H1 (cell line): Measurements from ENCODE around the gene TK1. TPM values are rescaled to one million over a fixed set of nuclear protein-coding genes. Genes with fewer than 3 reads are reported as not detected.

ENCODE experiments used
- CTCF ChIA-PET: fragments of 300-600 bp; sonication (Branson Sonifier 250); formaldehyde crosslinking; loops from one replicate; lab custom pipeline; 2021; ENCODE audit not compliant: partially characterized antibody; lab: Charles Lee
- POLR2A ChIA-PET: fragments of 300-600 bp; sonication (Branson Sonifier 250); formaldehyde crosslinking; loops from one replicate; lab custom pipeline; 2021; ENCODE audit warnings: inconsistent platforms; ENCODE audit not compliant: partially characterized antibody; lab: Charles Lee
- DNase-seq, 2 experiments: peaks; one replicate each; pipeline versions ENCODE4 v3.0.0 to v3.0.0-alpha.2; 2010 to 2022; ENCODE audit warnings: low spot score in 2 of 2, low read depth in 1 of 2, mixed read lengths in 1 of 2
- FAIRE-seq: peaks from 2 replicates; lab custom pipeline; 2011; peaks lifted over from hg19 to GRCh38; lab: Jason Lieb, UNC
- H2AFZ ChIP-seq: 2 replicates; pipeline ENCODE4 v1.8.1; 2012; ENCODE audit warnings: low read length, inconsistent platforms
- H2AK5ac ChIP-seq: 2 replicates; pipeline ENCODE4 v1.6.1; 2013; ENCODE audit warnings: low read depth, low read length
- H2BK120ac ChIP-seq: replicated peaks from 2 replicates; pipeline ENCODE3; 2013; ENCODE audit warnings: low read depth, low read length, inconsistent platforms
- H2BK12ac ChIP-seq: 2 replicates; pipeline ENCODE4 v1.6.1; 2013; ENCODE audit warnings: low read depth, low read length
- H2BK15ac ChIP-seq: 2 replicates; pipeline ENCODE4 v1.6.1; 2013; ENCODE audit warnings: low read length
- H2BK20ac ChIP-seq: 2 replicates; pipeline ENCODE4 v1.6.1; 2013; ENCODE audit warnings: low read length
- H2BK5ac ChIP-seq: 2 replicates; pipeline ENCODE4 v1.6.1; 2013; ENCODE audit warnings: low read depth, low read length
- H3K14ac ChIP-seq: 2 replicates; pipeline ENCODE4 v1.6.1; 2013; ENCODE audit warnings: inconsistent platforms; ENCODE audit not compliant: insufficient read length
- H3K18ac ChIP-seq: 2 replicates; pipeline ENCODE4 v1.6.1; 2013; ENCODE audit warnings: low read length; ENCODE audit errors: extremely low read depth
- H3K23ac ChIP-seq: 2 replicates; pipeline ENCODE4 v1.6.1; 2013; ENCODE audit warnings: inconsistent platforms; ENCODE audit not compliant: insufficient read length
- H3K23me2 ChIP-seq: 2 replicates; pipeline ENCODE4 v1.6.1; 2013; ENCODE audit warnings: low read depth, low read length
- H3K27ac ChIP-seq: 2 replicates; pipeline ENCODE4 v1.6.1; 2011; ENCODE audit warnings: low read depth, low read length, inconsistent platforms
- H3K27me3 ChIP-seq, 4 experiments: replicated peaks in 1 of 4; 1 replicate in 1 of 4; 2 replicates in 3 of 4; pipeline versions ENCODE4 v1.6.1 to v1.8.1; 2011 to 2013; ENCODE audit warnings: low read length in 3 of 4, mild to moderate bottlenecking in 3 of 4, inconsistent platforms in 2 of 4, mixed read lengths in 2 of 4, moderate library complexity in 1 of 4; ENCODE audit not compliant: control insufficient read depth in 3 of 4, insufficient read depth in 3 of 4; ENCODE audit errors: extremely low read depth in 1 of 4
- H3K36me3 ChIP-seq, 4 experiments: 2 replicates each; pipeline versions ENCODE4 v1.6.1 to v1.8.1; 2011 to 2013; ENCODE audit warnings: mild to moderate bottlenecking in 4 of 4, low read length in 3 of 4, moderate library complexity in 2 of 4, control low read depth in 1 of 4, inconsistent platforms in 1 of 4; ENCODE audit not compliant: insufficient read depth in 4 of 4, control insufficient read depth in 2 of 4
- H3K4ac ChIP-seq: replicated peaks from 2 replicates; pipeline ENCODE3; 2013; ENCODE audit warnings: low read length, low read depth, mixed read lengths, inconsistent platforms; ENCODE audit not compliant: insufficient read length
- H3K4me1 ChIP-seq, 4 experiments: replicated peaks in 1 of 4; 1 replicate in 1 of 4; 2 replicates in 3 of 4; pipeline versions ENCODE4 v1.6.1 to v1.8.1; 2011 to 2013; ENCODE audit warnings: low read length in 3 of 4, inconsistent platforms in 2 of 4, mixed read lengths in 1 of 4; ENCODE audit not compliant: insufficient read depth in 4 of 4, control insufficient read depth in 3 of 4
- H3K4me2 ChIP-seq, 2 experiments: 2 replicates each; pipeline versions ENCODE4 v1.6.1 to v1.8.1; 2011 to 2013; ENCODE audit warnings: low read depth in 2 of 2, low read length in 2 of 2, control low read depth in 1 of 2, inconsistent platforms in 1 of 2, mild to moderate bottlenecking in 1 of 2; ENCODE audit not compliant: insufficient read depth in 1 of 2
- H3K4me3 ChIP-seq, 4 experiments: fragments of 200-600, 300-600 bp in 1 of 4; sonication (generic), shearing (Covaris generic), sonication (Bioruptor Twin) in 1 of 4; 2 replicates each; pipeline versions ENCODE4 v1.5.1 to v1.8.1; 2011 to 2016; ENCODE audit warnings: low read length in 4 of 4, low read depth in 3 of 4, control low read depth in 2 of 4, inconsistent platforms in 2 of 4, mild to moderate bottlenecking in 2 of 4, mixed read lengths in 1 of 4, moderate library complexity in 1 of 4; ENCODE audit not compliant: insufficient read depth in 2 of 4; ENCODE audit errors: extremely low read depth in 1 of 4
- H3K56ac ChIP-seq: replicated peaks from 2 replicates; pipeline ENCODE3; 2013; ENCODE audit warnings: low read depth, mild to moderate bottlenecking, mixed read lengths, low read length, inconsistent platforms; ENCODE audit not compliant: insufficient read length
- H3K79me1 ChIP-seq: 2 replicates; pipeline ENCODE4 v1.6.1; 2013; ENCODE audit warnings: low read depth, low read length, control low read depth
- H3K79me2 ChIP-seq, 2 experiments: 2 replicates each; pipeline versions ENCODE4 v1.6.1 to v1.8.1; 2012 to 2013; ENCODE audit warnings: low read length in 2 of 2, mild to moderate bottlenecking in 2 of 2, inconsistent platforms in 1 of 2; ENCODE audit not compliant: insufficient read depth in 2 of 2, control insufficient read depth in 1 of 2
- H3K9ac ChIP-seq, 4 experiments: replicated peaks in 1 of 4; 1 replicate in 1 of 4; 2 replicates in 3 of 4; pipeline versions ENCODE4 v1.6.1 to v1.8.1; 2011 to 2013; ENCODE audit warnings: low read depth in 3 of 4, low read length in 3 of 4, control low read depth in 2 of 4, mild to moderate bottlenecking in 2 of 4, moderate library complexity in 2 of 4, inconsistent platforms in 1 of 4; ENCODE audit errors: extremely low read depth in 1 of 4
- H3K9me3 ChIP-seq, 2 experiments: 2 replicates each; pipeline versions ENCODE4 v1.6.1 to v1.8.1; 2012 to 2013; ENCODE audit warnings: mild to moderate bottlenecking in 2 of 2, moderate library complexity in 2 of 2, control low read depth in 1 of 2, inconsistent platforms in 1 of 2, low read depth in 1 of 2, low read length in 1 of 2, mixed read lengths in 1 of 2; ENCODE audit not compliant: insufficient read depth in 2 of 2
- H4K20me1 ChIP-seq, 2 experiments: replicated peaks in 1 of 2; 2 replicates each; pipeline versions ENCODE3 to v1.8.1; 2011 to 2013; ENCODE audit warnings: inconsistent platforms in 2 of 2, low read length in 2 of 2, mild to moderate bottlenecking in 1 of 2; ENCODE audit not compliant: insufficient read depth in 2 of 2, control insufficient read depth in 1 of 2
- H4K5ac ChIP-seq: 2 replicates; pipeline ENCODE4 v1.6.1; 2013; ENCODE audit warnings: low read length, low read depth, mixed read lengths, inconsistent platforms; ENCODE audit not compliant: insufficient read length
- H4K8ac ChIP-seq: 2 replicates; pipeline ENCODE4 v1.8.0; 2013; ENCODE audit warnings: mild to moderate bottlenecking, moderate library complexity, low read length, inconsistent platforms; ENCODE audit not compliant: insufficient read depth; ENCODE audit errors: extremely low read depth
- H4K91ac ChIP-seq: replicated peaks from 2 replicates; pipeline ENCODE3; 2013; ENCODE audit warnings: low read length, mixed read lengths, inconsistent platforms; ENCODE audit not compliant: insufficient read length
- FOSL1 ChIP-seq: IDR thresholded peaks from 2 replicates; pipeline ENCODE4 v1.6.1; 2011; ENCODE audit warnings: mild to moderate bottlenecking, low read depth, low read length, moderate library complexity; ENCODE audit not compliant: insufficient read depth
- TAF1 ChIP-seq: IDR thresholded peaks from 2 replicates; pipeline ENCODE4 v1.6.1; 2011; ENCODE audit warnings: mild to moderate bottlenecking, low read depth, low read length
- WGBS, 2 experiments: shearing (Covaris generic) in 1 of 2; methylation state at CpG; one replicate each; pipeline versions ENCODE4 v1.1.6 to v1.1.7; 2013 to 2015; ENCODE audit warnings: low lambda C conversion rate in 2 of 2, mixed read lengths in 2 of 2, inconsistent platforms in 1 of 2, low coverage in 1 of 2, missing lambda C conversion rate in 1 of 2; ENCODE audit not compliant: insufficient replicate concordance in 2 of 2, insufficient coverage in 1 of 2, insufficient read length in 1 of 2; ENCODE audit errors: extremely low coverage in 1 of 2, missing lambda C conversion rate in 1 of 2; 5-methylcytosine and 5-hydroxymethylcytosine counted together
- polyA plus RNA-seq, 7 experiments: library from polyadenylated mRNA; depleted of rRNA in 3 of 7; stranded (reverse) in 5 of 7; unstranded in 2 of 7; fragments of >200 nt in 5 of 7; fragments of 200-250 nt in 2 of 7; gene quantifications; 1 replicate in 5 of 7; 2 replicates in 1 of 7; 4 replicates in 1 of 7; pipeline versions ENCODE4 v1.2.1 to v1.2.3, GENCODE V29; 2011 to 2013; ENCODE audit warnings: missing spikeins in 2 of 7, mixed read lengths in 2 of 7
- total RNA-seq: library from RNA; stranded (reverse); fragmentation: NEBNext Ultra II Directional; extraction: Animal tissue kit (Norgen Biotek cat#: 25700); gene quantifications from 2 replicates; pipeline ENCODE4 v1.2.1, GENCODE V29; 2021

TK1 gene
- total and polyA plus RNA-seq, 2 of the 8 experiments (the other 6 are each of a cell fraction or from before 2014, with no cell fraction given), result 66.9 to 147 TPM

GRCh38 chr17:78228176-78228575 is 41.3 kb upstream of the TK1 start:
- FAIRE-seq, result no peak
- H2BK15ac ChIP-seq, result no peak overlapping the region
- ChIA-PET CTCF (interaction anchor here (0.6 to 1.0 kb wide), 3 partner anchors 27 to 172 kb away, joined by 3 to 4 read pairs (median 3); no protein-coding TSS in a partner anchor), POLR2A (interaction anchor here (1.1 to 4.1 kb wide), 3 partner anchors 13 to 42 kb away, joined by 4 to 19 read pairs (median 6); partner anchors contain the start of genes AFMID and TK1)
- no peak overlapping the region for H2AFZ ChIP-seq
- no peak overlapping the region for H3K18ac ChIP-seq
- no peak overlapping the region for H3K4ac ChIP-seq
- H3K4me2 ChIP-seq, result no peak overlapping the region
- no peak overlapping the region for H3K23ac ChIP-seq
- no peak overlapping the region for H3K14ac ChIP-seq
- H4K91ac ChIP-seq, result no peak overlapping the region
- no peak overlapping the region for H4K8ac ChIP-seq
- H3K79me1 ChIP-seq, result no peaks in the 10 kb centered on the region
- no peak overlapping the region for H2BK5ac ChIP-seq
- H3K27me3 ChIP-seq, result peaks cover 0 to 27% (median 22%) of the 10 kb centered on the region in 4 experiments; a peak in 6 of 7 replicates
- no peak overlapping the region for H2BK12ac ChIP-seq
- H3K4me1 ChIP-seq, result peaks cover 0 to 8% (median 5%) of the 10 kb centered on the region in 4 experiments; a peak in 5 of 7 replicates
- H4K20me1 ChIP-seq, result peaks cover 0 to 4% of the 10 kb centered on the region in 2 experiments
- no peak overlapping the region for H2BK20ac ChIP-seq
- no peak overlapping the region for H4K5ac ChIP-seq
- no peaks in the 10 kb centered on the region for H3K9me3 ChIP-seq
- no peak overlapping the region for H3K9ac ChIP-seq
- H3K36me3 ChIP-seq, result peaks cover 8 to 18% (median 14%) of the 10 kb centered on the region in 4 experiments
- no peak overlapping the region for H3K27ac ChIP-seq
- no peak overlapping the region for H2BK120ac ChIP-seq
- no peak overlapping the region for H3K56ac ChIP-seq
- DNase-seq, result no peak
- no peak for TF ChIP-seq FOSL1
- no peak for TF ChIP-seq TAF1
- WGBS, 2 experiments, result 88% methylated on average over 3 of the region's 4 CpGs; no CpG with 5 or more reads in 1 of the 2 experiments
- H3K79me2 ChIP-seq, result no peaks in the 10 kb centered on the region
- no peak overlapping the region for H3K4me3 ChIP-seq
- peaks cover 5% of the 10 kb centered on the region; the same call in 1 of the 2 replicates for H3K23me2 ChIP-seq
- no peak overlapping the region for H2AK5ac ChIP-seq
